T-helper 2 cell treated with Interferon-gamma antibody and Interleukin-4, amounts not matched to agents 5 μg/mL and 100 μg/mL, for 36 hours (primary cell): Measurements from ENCODE around the gene ALKBH8.
"Not testable (repeated sequence)": the region's sequence is repeated elsewhere in the genome, so short reads cannot be mapped to it uniquely, and the experiment has no call there.

ENCODE experiments used
- DNase-seq: peaks from one replicate; pipeline ENCODE4 v3.0.0; 2021; ENCODE audit warnings: low spot score
- H3K27ac Mint-ChIP-seq: one replicate; pipeline ENCODE4 v1.8.0; 2021; ENCODE audit warnings: mild to moderate bottlenecking, mixed read lengths
- H3K27me3 Mint-ChIP-seq: one replicate; pipeline ENCODE4 v1.8.0; 2021; ENCODE audit warnings: low read depth, mixed read lengths
- H3K36me3 Mint-ChIP-seq: one replicate; pipeline ENCODE4 v1.8.0; 2021; ENCODE audit warnings: low read depth, mixed read lengths
- H3K4me1 Mint-ChIP-seq: one replicate; pipeline ENCODE4 v1.8.0; 2021; ENCODE audit warnings: low read depth, mixed read lengths
- H3K4me3 Mint-ChIP-seq: one replicate; pipeline ENCODE4 v1.8.0; 2022; ENCODE audit warnings: mild to moderate bottlenecking, moderate library complexity, mixed read lengths
- H3K9me3 Mint-ChIP-seq: one replicate; pipeline ENCODE4 v1.8.0; 2021; ENCODE audit warnings: mixed read lengths

The ALKBH8 gene

GRCh38 chr11:107508201-107508857 lies 57.2 kb downstream of the ALKBH8 start:
- Mint-ChIP-seq H3K27me3 (no peaks in the 10 kb centered on the region), H3K36me3 (peaks cover 18% of the 10 kb centered on the region), H3K27ac (no peak overlapping the region), H3K4me1 (no peaks in the 10 kb centered on the region), H3K9me3 (no peaks in the 10 kb centered on the region), H3K4me3 (no peak overlapping the region)
- no peak for DNase-seq

- no peak for DNase-seq
- Mint-ChIP-seq H3K27me3 (no peaks in the 10 kb centered on the region), H3K4me3 (no peak overlapping the region), H3K27ac (no peak overlapping the region), H3K4me1 (no peaks in the 10 kb centered on the region), H3K9me3 (peaks cover 19% of the 10 kb centered on the region), H3K36me3 (peaks cover 37% of the 10 kb centered on the region)
Measured at GRCh38 chr11:107505647-107506225, 59.8 kb downstream of the ALKBH8 start.

GRCh38 chr11:107504981-107505380 lies 60.6 kb downstream of the ALKBH8 start:
- no peaks in the 10 kb centered on the region for H3K27me3 Mint-ChIP-seq
- DNase-seq, result no peak
- H3K9me3 Mint-ChIP-seq, result peaks cover 19% of the 10 kb centered on the region
- H3K36me3 Mint-ChIP-seq, result peaks cover 34% of the 10 kb centered on the region
- no peak overlapping the region for H3K27ac Mint-ChIP-seq
- H3K4me1 Mint-ChIP-seq, result no peaks in the 10 kb centered on the region
- H3K4me3 Mint-ChIP-seq, result no peak overlapping the region

- H3K9me3 Mint-ChIP-seq, result peaks cover 19% of the 10 kb centered on the region
- DNase-seq, result no peak
Measured at GRCh38 chr11:107501713-107502112, 63.8 kb downstream of the ALKBH8 start.

GRCh38 chr11:107497371-107497770 lies 68.2 kb downstream of the ALKBH8 start:
- H3K27me3 Mint-ChIP-seq, H3K4me1 Mint-ChIP-seq, H3K27ac Mint-ChIP-seq, DNase-seq, H3K4me3 Mint-ChIP-seq: not testable (repeated sequence)
- peaks cover 12% of the 10 kb centered on the region for H3K9me3 Mint-ChIP-seq
- peaks cover 12% of the 10 kb centered on the region for H3K36me3 Mint-ChIP-seq

More at GRCh38 chr11:107501713-107502112, 63.8 kb downstream of the ALKBH8 start:
- no peak overlapping the region for H3K27ac Mint-ChIP-seq
- H3K36me3 Mint-ChIP-seq, result peaks cover 34% of the 10 kb centered on the region
- no peaks in the 10 kb centered on the region for H3K27me3 Mint-ChIP-seq
- H3K4me3 Mint-ChIP-seq, result no peak overlapping the region
- no peaks in the 10 kb centered on the region for H3K4me1 Mint-ChIP-seq

GRCh38 chr11:107496011-107496410 lies 69.5 kb downstream of the ALKBH8 start:
- peaks cover under 1% of the 10 kb centered on the region for H3K36me3 Mint-ChIP-seq
- peaks cover under 1% of the 10 kb centered on the region for H3K9me3 Mint-ChIP-seq
- no peak overlapping the region for H3K27ac Mint-ChIP-seq
- H3K27me3 Mint-ChIP-seq, result no peaks in the 10 kb centered on the region
- H3K4me3 Mint-ChIP-seq, result no peak overlapping the region
- DNase-seq, result no peak
- H3K4me1 Mint-ChIP-seq, result no peaks in the 10 kb centered on the region

- H3K36me3 Mint-ChIP-seq, result no peaks in the 10 kb centered on the region
Measured at GRCh38 chr11:107494055-107494454, 71.5 kb downstream of the ALKBH8 start.

GRCh38 chr11:107493117-107493516 lies 72.4 kb downstream of the ALKBH8 start:
- peaks cover 5% of the 10 kb centered on the region for H3K27me3 Mint-ChIP-seq

More at GRCh38 chr11:107494055-107494454, 71.5 kb downstream of the ALKBH8 start:
- Mint-ChIP-seq H3K4me3 (no peak overlapping the region), H3K27me3 (no peaks in the 10 kb centered on the region), H3K9me3 (no peaks in the 10 kb centered on the region), H3K27ac (no peak overlapping the region), H3K4me1 (no peaks in the 10 kb centered on the region)
- DNase-seq, result no peak

GRCh38 chr11:107490836-107491235 lies 74.7 kb downstream of the ALKBH8 start:
- Mint-ChIP-seq H3K27ac (no peak overlapping the region), H3K36me3 (no peaks in the 10 kb centered on the region), H3K9me3 (no peaks in the 10 kb centered on the region), H3K27me3 (peaks cover 5% of the 10 kb centered on the region), H3K4me3 (no peak overlapping the region), H3K4me1 (no peaks in the 10 kb centered on the region)
- no peak for DNase-seq

More at GRCh38 chr11:107493117-107493516, 72.4 kb downstream of the ALKBH8 start:
- Mint-ChIP-seq H3K4me1 (no peaks in the 10 kb centered on the region), H3K27ac (no peak overlapping the region), H3K9me3 (no peaks in the 10 kb centered on the region), H3K4me3 (no peak overlapping the region), H3K36me3 (no peaks in the 10 kb centered on the region)
- DNase-seq, result no peak

GRCh38 chr11:107482234-107482633 lies 83.3 kb downstream of the ALKBH8 start:
- Mint-ChIP-seq H3K4me1 (no peaks in the 10 kb centered on the region), H3K4me3 (no peak overlapping the region), H3K9me3 (no peaks in the 10 kb centered on the region), H3K36me3 (no peaks in the 10 kb centered on the region), H3K27me3 (peaks cover 2% of the 10 kb centered on the region), H3K27ac (no peak overlapping the region)
- no peak for DNase-seq

GRCh38 chr11:107478922-107479321 lies 86.6 kb downstream of the ALKBH8 start:
- no peak overlapping the region for H3K27ac Mint-ChIP-seq
- DNase-seq, result no peak
- no peaks in the 10 kb centered on the region for H3K9me3 Mint-ChIP-seq
- H3K4me3 Mint-ChIP-seq, result no peak overlapping the region
- peaks cover 14% of the 10 kb centered on the region for H3K27me3 Mint-ChIP-seq
- H3K4me1 Mint-ChIP-seq, result no peaks in the 10 kb centered on the region
- H3K36me3 Mint-ChIP-seq, result no peaks in the 10 kb centered on the region

GRCh38 chr11:107477820-107478219 lies 87.7 kb downstream of the ALKBH8 start:
- Mint-ChIP-seq H3K36me3 (no peaks in the 10 kb centered on the region), H3K27ac (no peak overlapping the region), H3K4me3 (no peak overlapping the region), H3K4me1 (no peaks in the 10 kb centered on the region), H3K9me3 (no peaks in the 10 kb centered on the region), H3K27me3 (peaks cover 14% of the 10 kb centered on the region)
- no peak for DNase-seq

- no peaks in the 10 kb centered on the region for H3K36me3 Mint-ChIP-seq
- no peak overlapping the region for H3K4me3 Mint-ChIP-seq
- H3K27me3 Mint-ChIP-seq, result peaks cover 17% of the 10 kb centered on the region
- H3K9me3 Mint-ChIP-seq, result no peaks in the 10 kb centered on the region
- H3K27ac Mint-ChIP-seq, result no peak overlapping the region
- DNase-seq, result no peak
- H3K4me1 Mint-ChIP-seq, result no peaks in the 10 kb centered on the region
Measured at GRCh38 chr11:107473792-107474191, 91.7 kb downstream of the ALKBH8 start.

GRCh38 chr11:107472966-107473365 lies 92.6 kb downstream of the ALKBH8 start:
- no peak overlapping the region for H3K27ac Mint-ChIP-seq
- peaks cover 15% of the 10 kb centered on the region for H3K27me3 Mint-ChIP-seq
- H3K36me3 Mint-ChIP-seq, result no peaks in the 10 kb centered on the region
- H3K4me1 Mint-ChIP-seq, result no peaks in the 10 kb centered on the region
- H3K4me3 Mint-ChIP-seq, result no peak overlapping the region
- no peaks in the 10 kb centered on the region for H3K9me3 Mint-ChIP-seq
- DNase-seq, result no peak

GRCh38 chr11:107468596-107468995 lies 96.9 kb downstream of the ALKBH8 start:
- H3K4me1 Mint-ChIP-seq, result no peaks in the 10 kb centered on the region
- H3K27me3 Mint-ChIP-seq, result peaks cover 9% of the 10 kb centered on the region
- no peak overlapping the region for H3K27ac Mint-ChIP-seq
- no peak overlapping the region for H3K4me3 Mint-ChIP-seq
- no peak for DNase-seq
- peaks cover 4% of the 10 kb centered on the region for H3K9me3 Mint-ChIP-seq
- H3K36me3 Mint-ChIP-seq, result no peaks in the 10 kb centered on the region
